22Rv1 (cell line): Measurements from ENCODE around the gene PRDM16.

Source experiments
- H3K27ac ChIP-seq: fragments of 450-650 bp; 2 replicates; pipeline ENCODE4 v1.5.1; 2017
- ZFX ChIP-seq: fragments of 450-650 bp; IDR thresholded peaks from 2 replicates; pipeline ENCODE4 v1.6.1; 2017; ENCODE audit warnings: antibody characterized with exemption, borderline replicate concordance
- TF ChIP-seq, protein P1 (sequence below): fragments of 450-650 bp; IDR thresholded peaks from 2 replicates; pipeline ENCODE4 v1.5.1; 2017; ENCODE audit warnings: mild to moderate bottlenecking

The PRDM16 gene

GRCh38 chr1:3120994-3121393 is 52.0 kb downstream of the PRDM16 start:
- H3K27ac ChIP-seq = no peak overlapping the region
- TF ChIP-seq, protein P1, sequence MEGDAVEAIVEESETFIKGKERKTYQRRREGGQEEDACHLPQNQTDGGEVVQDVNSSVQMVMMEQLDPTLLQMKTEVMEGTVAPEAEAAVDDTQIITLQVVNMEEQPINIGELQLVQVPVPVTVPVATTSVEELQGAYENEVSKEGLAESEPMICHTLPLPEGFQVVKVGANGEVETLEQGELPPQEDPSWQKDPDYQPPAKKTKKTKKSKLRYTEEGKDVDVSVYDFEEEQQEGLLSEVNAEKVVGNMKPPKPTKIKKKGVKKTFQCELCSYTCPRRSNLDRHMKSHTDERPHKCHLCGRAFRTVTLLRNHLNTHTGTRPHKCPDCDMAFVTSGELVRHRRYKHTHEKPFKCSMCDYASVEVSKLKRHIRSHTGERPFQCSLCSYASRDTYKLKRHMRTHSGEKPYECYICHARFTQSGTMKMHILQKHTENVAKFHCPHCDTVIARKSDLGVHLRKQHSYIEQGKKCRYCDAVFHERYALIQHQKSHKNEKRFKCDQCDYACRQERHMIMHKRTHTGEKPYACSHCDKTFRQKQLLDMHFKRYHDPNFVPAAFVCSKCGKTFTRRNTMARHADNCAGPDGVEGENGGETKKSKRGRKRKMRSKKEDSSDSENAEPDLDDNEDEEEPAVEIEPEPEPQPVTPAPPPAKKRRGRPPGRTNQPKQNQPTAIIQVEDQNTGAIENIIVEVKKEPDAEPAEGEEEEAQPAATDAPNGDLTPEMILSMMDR = no peak
- TF ChIP-seq ZFX = no peak

DNA sequence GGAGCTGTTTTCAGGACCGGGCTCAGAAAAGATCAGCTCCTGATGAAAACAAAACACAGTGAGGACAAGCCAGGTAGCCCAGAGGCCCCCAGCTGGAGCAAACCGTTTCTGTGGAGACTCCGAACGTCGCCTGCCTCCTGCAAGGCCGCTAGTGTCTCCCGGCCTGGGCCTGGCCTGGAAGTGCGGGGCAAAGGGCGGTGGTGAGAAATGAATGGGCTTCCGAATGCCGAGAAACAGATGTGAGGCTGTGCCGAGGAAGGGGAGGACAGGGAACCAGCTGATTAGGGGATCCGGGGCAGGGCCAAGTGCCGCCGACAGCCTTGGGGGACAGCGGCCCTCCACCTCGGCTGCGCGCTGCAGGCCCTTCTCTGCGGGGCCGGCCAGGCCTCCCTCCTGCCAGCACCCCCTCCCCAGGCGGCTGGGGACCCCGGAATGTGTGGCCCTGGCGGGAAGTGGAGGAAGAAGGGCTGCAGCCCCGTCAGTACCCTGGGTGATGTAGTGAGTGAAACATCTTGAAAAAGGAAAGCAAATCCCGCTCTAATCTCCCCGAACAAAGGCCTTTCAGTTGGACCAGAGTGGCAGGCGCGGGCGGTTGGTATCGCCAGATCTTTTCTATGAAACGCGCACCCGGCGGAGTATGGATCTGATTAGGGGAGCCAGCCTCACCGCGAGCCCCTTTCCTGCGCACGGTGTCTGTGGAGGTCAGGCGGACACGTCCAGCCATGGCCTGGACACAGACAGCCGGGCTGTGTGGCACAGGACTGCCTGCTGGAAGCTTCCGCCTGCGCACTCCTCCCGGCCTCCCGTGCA is 52.6 kb downstream of the PRDM16 start:
- no peak overlapping the region for H3K27ac ChIP-seq
- TF ChIP-seq, protein P1 = no peak
- no peak for TF ChIP-seq ZFX

- no peak overlapping the region for H3K27ac ChIP-seq
- TF ChIP-seq, protein P1 = no peak
- TF ChIP-seq ZFX = no peak
Observed at GRCh38 chr1:3122311-3122710, 53.3 kb downstream of the PRDM16 start.

GRCh38 chr1:3124246-3124645 is 55.2 kb downstream of the PRDM16 start:
- TF ChIP-seq, protein P1 = no peak
- no peak for TF ChIP-seq ZFX
- H3K27ac ChIP-seq = no peak overlapping the region

GRCh38 chr1:3125078-3125477 is 56.1 kb downstream of the PRDM16 start:
- H3K27ac ChIP-seq = no peak overlapping the region
- TF ChIP-seq ZFX = no peak
- TF ChIP-seq, protein P1 = no peak

DNA sequence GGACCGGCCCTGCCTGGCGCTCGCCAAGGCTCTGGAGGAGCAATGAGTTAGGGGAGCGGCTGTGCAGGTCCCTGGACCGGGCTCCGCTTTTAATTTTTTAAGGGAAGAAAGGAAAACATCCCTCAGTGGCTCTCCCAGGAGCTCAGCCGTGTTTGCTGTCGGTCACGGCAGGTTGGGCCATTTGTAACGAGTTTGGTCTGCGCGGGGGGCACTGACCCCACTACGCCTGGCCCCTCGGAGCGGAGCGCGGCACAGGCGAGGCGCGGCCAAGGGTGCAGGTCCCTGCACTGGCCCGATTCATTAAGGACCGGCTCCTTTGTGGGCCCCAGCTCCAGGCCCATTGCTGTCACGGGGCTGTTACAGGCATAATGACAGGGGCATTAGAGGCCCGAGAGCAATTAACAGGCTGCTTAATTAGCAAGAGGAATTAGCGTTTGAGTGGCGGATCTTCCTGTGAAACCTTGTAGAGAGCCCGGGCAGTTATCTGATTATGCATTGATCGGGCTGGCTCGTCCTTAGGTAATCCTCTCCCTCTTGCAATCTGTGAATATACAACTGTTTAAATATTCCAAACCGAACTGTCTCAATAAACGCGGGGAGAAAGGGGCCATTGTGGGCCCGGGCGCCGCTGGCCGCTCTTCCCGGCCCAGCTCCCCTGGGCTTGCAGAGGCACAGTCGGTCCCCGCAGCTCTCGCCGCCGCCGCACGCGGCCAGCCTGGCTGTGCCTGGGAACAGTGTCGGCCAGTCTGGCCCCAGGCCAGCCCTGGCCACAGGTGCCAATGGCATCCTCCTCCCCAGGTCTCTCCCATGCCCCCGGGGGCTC is 56.8 kb downstream of the PRDM16 start:
- H3K27ac ChIP-seq = no peak overlapping the region
- TF ChIP-seq, protein P1 = no peak
- TF ChIP-seq ZFX = no peak
